ENCODE measurements around the gene MPZL1.
"Not testable (repeated sequence)": the region's sequence is repeated elsewhere in the genome, so short reads cannot be mapped to it uniquely, and the experiment has no call there.

Gene MPZL1

GRCh38 chr1:167719715-167720421 lies 1.9 kb upstream of the MPZL1 start:
- not testable (repeated sequence) for DNase-seq (ENCODE audit: low read depth)

- DNase-seq (ENCODE audit: low read depth): no peak
Observed at GRCh38 chr1:167720965-167721616, 691 bp upstream of the MPZL1 start.

- DNase-seq (ENCODE audit: low read depth): no peak
Observed at GRCh38 chr1:167722152-167722869, 529 bp downstream of the MPZL1 start.

- DNase-seq (ENCODE audit: low read depth): no peak
Observed at GRCh38 chr1:167722870-167723251, 1.1 kb downstream of the MPZL1 start.

GRCh38 chr1:167723707-167724323 lies 2.0 kb downstream of the MPZL1 start:
- DNase-seq (ENCODE audit: low read depth): no peak

GRCh38 chr1:167726008-167726407 lies 4.2 kb downstream of the MPZL1 start:
- no peak for DNase-seq (ENCODE audit: low read depth)

- DNase-seq (ENCODE audit: low read depth): no peak
Observed at GRCh38 chr1:167728818-167729410, 7.1 kb downstream of the MPZL1 start.

- no peak for DNase-seq (ENCODE audit: low read depth)
Observed at GRCh38 chr1:167734227-167734626, 12.4 kb downstream of the MPZL1 start.

GRCh38 chr1:167734841-167735240 lies 13.1 kb downstream of the MPZL1 start:
- DNase-seq (ENCODE audit: low read depth): no peak

- no peak for DNase-seq (ENCODE audit: low read depth)
Observed at GRCh38 chr1:167737169-167737568, 15.4 kb downstream of the MPZL1 start.

GRCh38 chr1:167738158-167738557 lies 16.4 kb downstream of the MPZL1 start:
- DNase-seq (ENCODE audit: low read depth): no peak

GRCh38 chr1:167739752-167740151 lies 18.0 kb downstream of the MPZL1 start:
- no peak for DNase-seq (ENCODE audit: low read depth)

- DNase-seq (ENCODE audit: low read depth): not testable (repeated sequence)
Observed at GRCh38 chr1:167741103-167741502, 19.3 kb downstream of the MPZL1 start.

- not testable (repeated sequence) for DNase-seq (ENCODE audit: low read depth)
Observed at GRCh38 chr1:167742392-167743057, 20.7 kb downstream of the MPZL1 start.

GRCh38 chr1:167744901-167745300 lies 23.1 kb downstream of the MPZL1 start:
- no peak for DNase-seq (ENCODE audit: low read depth)

GRCh38 chr1:167746013-167746672 lies 24.4 kb downstream of the MPZL1 start:
- no peak for DNase-seq (ENCODE audit: low read depth)

GRCh38 chr1:167746988-167747655 lies 25.3 kb downstream of the MPZL1 start:
- DNase-seq (ENCODE audit: low read depth): no peak

- DNase-seq (ENCODE audit: low read depth): no peak
Observed at GRCh38 chr1:167747988-167748387, 26.2 kb downstream of the MPZL1 start.

- no peak for DNase-seq (ENCODE audit: low read depth)
Observed at GRCh38 chr1:167748906-167749305, 27.1 kb downstream of the MPZL1 start.

- no peak for DNase-seq (ENCODE audit: low read depth)
Observed at GRCh38 chr1:167749741-167750140, 28.0 kb downstream of the MPZL1 start.

- no peak for DNase-seq (ENCODE audit: low read depth)
Observed at GRCh38 chr1:167750641-167751040, 28.9 kb downstream of the MPZL1 start.

Data from stimulated activated CD4-positive, alpha-beta T cell treated with anti-CD3 and anti-CD28 coated beads, Interleukin-2, amount 100 ng/mL, for 4 hours (primary cell).